Right atrium auricular region (tissue), 2 donors: Measurements from ENCODE around the gene CDSN. TPM values are rescaled to one million over a fixed set of nuclear protein-coding genes. Genes with fewer than 3 reads are reported as not detected.

ENCODE experiments used
- DNase-seq: peaks from one replicate; pipeline ENCODE4 v3.0.0-alpha.2; 2019; ENCODE audit warnings: low spot score
- H3K27ac ChIP-seq, 2 donors: fragments of 200-600 bp; sonication (generic); 1 replicate in 1 of 2; 2 replicates in 1 of 2; pipeline ENCODE4 v1.5.1; 2016 to 2019
- H3K27me3 ChIP-seq, 2 donors: fragments of 200-600 bp; sonication (generic); one replicate each; pipeline versions ENCODE4 v1.5.1 to v1.6.0; 2017 to 2019
- H3K36me3 ChIP-seq: fragments of 200-600 bp; sonication (generic); one replicate; pipeline ENCODE4 v1.5.1; 2016
- H3K4me1 ChIP-seq, 2 donors: fragments of 200-600 bp; sonication (generic); one replicate each; pipeline versions ENCODE4 v1.5.1 to v1.6.0; 2017 to 2019
- H3K4me3 ChIP-seq, 2 donors: fragments of 200-600 bp; sonication (generic); 1 replicate in 1 of 2; 2 replicates in 1 of 2; pipeline ENCODE4 v1.5.1; 2017 to 2019; ENCODE audit warnings: mild to moderate bottlenecking in 1 of 2, moderate library complexity in 1 of 2
- H3K9me3 ChIP-seq, 2 donors: fragments of 200-600 bp; sonication (generic); one replicate each; pipeline ENCODE4 v1.5.1; 2019
- total RNA-seq, 2 donors: library from RNA; depleted of rRNA; stranded (reverse); fragments of >200 nt; gene quantifications; one replicate each; pipeline ENCODE4 v1.1.0, GENCODE V29; 2016
- TF ChIP-seq, protein P1 (sequence below), 2 donors: fragments of 200-600 bp; sonication (generic); IDR thresholded peaks; one replicate each; pipeline ENCODE4 v1.5.1; 2019; ENCODE audit warnings: antibody characterized with exemption in 2 of 2

The CDSN gene
- total RNA-seq, 2 donors from 2014 or later: not detected

DNA sequence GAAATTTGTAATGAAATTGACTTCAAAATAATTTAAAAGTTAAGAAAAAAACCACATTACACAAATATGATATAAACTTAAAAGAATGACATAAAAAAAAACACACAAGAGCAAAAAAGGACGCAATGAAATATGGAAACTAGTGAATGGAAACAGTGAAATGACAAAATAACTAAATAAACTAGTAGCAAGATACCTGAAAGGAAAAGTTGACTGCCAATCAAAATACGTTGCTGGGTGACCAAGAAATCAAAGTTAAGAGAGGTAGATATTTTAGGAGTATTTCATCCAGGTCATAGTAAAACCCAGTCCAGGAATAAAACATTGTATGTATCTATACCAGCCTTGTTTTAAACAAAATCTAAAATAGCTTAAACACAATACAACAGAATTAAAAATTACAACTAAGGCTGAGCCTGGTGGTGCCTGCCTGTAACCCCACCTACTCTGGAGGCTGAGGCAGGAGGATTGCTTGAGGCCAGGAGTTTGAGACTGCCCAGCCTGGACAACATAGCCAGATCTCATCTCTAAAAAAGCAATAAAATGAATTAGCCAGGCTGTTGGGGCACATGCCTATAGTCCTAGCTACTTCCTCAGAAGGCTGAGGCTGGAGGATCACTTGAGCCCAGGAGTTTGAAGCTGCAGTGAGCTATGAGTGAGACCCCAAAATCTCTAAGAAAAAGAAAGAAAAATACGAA is 29.8 kb downstream of the CDSN start:
- TF ChIP-seq, protein P1, sequence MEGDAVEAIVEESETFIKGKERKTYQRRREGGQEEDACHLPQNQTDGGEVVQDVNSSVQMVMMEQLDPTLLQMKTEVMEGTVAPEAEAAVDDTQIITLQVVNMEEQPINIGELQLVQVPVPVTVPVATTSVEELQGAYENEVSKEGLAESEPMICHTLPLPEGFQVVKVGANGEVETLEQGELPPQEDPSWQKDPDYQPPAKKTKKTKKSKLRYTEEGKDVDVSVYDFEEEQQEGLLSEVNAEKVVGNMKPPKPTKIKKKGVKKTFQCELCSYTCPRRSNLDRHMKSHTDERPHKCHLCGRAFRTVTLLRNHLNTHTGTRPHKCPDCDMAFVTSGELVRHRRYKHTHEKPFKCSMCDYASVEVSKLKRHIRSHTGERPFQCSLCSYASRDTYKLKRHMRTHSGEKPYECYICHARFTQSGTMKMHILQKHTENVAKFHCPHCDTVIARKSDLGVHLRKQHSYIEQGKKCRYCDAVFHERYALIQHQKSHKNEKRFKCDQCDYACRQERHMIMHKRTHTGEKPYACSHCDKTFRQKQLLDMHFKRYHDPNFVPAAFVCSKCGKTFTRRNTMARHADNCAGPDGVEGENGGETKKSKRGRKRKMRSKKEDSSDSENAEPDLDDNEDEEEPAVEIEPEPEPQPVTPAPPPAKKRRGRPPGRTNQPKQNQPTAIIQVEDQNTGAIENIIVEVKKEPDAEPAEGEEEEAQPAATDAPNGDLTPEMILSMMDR (IDR thresholded peaks at IDR 0.05): no peak
- no peak overlapping the region for H3K4me3 ChIP-seq
- DNase-seq: no peak
- no peaks in the 10 kb centered on the region for H3K36me3 ChIP-seq
- no peaks in the 10 kb centered on the region for H3K27me3 ChIP-seq
- H3K9me3 ChIP-seq: no peaks in the 10 kb centered on the region
- H3K4me1 ChIP-seq: peaks cover 0 to 22% of the 10 kb centered on the region in 2 donors
- no peak overlapping the region for H3K27ac ChIP-seq

DNA sequence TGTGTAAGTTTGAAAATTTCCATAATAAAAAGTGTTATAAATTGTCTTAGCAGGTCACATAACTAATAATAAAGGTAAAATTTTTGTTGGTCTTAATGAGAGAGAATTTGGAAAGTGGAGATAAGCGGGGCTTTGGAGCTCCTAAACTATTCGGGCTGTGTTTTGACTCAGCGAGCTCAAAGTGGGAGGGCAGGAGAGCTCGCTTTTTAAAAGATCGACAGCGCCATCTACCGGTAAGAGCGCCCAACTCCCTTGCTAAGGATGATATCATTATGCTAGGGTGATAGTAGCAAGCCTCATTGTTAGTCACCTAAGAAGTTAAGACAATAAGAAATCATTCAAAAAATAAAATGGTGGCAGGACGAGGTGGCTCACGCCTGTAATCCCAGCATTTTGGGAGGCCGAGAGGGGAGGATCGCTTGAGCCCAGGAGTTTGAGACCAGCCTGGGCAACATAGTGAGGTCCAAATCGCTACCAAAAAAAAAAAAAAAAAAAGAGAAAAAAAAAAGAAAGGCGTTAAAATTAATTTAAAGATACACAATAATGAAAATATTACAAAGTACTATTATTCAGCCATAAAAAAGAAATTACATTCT is 32.7 kb downstream of the CDSN start:
- Histone ChIP-seq H3K4me1 (peaks cover 0 to 10% of the 10 kb centered on the region in 2 donors), H3K27ac (no peak overlapping the region), H3K27me3 (no peaks in the 10 kb centered on the region), H3K9me3 (no peaks in the 10 kb centered on the region), H3K4me3 (no peak overlapping the region), H3K36me3 (no peaks in the 10 kb centered on the region)
- TF ChIP-seq, protein P1 (IDR thresholded peaks at IDR 0.05): peak; percentile 53 to 84
- peak; percentile 87 for DNase-seq

DNA sequence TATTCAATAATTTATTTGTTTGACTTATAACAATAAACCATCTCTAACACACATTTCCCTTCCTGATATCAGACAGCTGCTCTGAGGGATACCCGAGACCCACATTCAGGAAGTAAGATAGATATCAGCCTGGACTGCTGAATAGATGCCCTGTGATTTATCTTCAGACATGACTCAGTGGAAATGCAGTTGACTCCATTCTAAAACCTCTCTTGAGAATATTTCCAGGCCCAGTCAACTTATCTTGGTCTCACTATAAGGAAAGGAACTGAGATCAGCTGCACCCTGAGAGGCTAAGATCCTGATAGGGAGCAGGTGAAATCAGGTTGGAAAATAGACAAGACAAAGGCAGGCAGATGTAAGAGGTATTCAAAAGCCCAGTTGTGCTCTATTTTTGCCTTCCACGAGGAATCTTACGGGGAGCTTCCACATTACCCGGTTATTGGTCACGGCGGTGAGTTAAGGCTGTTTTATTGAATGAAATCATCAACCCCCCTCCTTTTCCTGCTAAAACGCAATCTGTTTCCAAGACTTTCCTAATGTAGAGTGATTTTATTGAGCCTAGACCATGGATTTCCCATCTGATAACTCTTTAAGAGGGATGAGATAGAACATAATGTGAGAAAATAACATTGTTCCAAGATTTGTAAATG is 33.3 kb downstream of the CDSN start:
- TF ChIP-seq, protein P1 (IDR thresholded peaks at IDR 0.05): no peak
- H3K9me3 ChIP-seq: no peaks in the 10 kb centered on the region
- DNase-seq: no peak
- H3K27me3 ChIP-seq: no peaks in the 10 kb centered on the region
- no peak overlapping the region for H3K4me3 ChIP-seq
- no peaks in the 10 kb centered on the region for H3K36me3 ChIP-seq
- no peak overlapping the region for H3K27ac ChIP-seq
- peaks cover 0 to 10% of the 10 kb centered on the region in 2 donors for H3K4me1 ChIP-seq

DNA sequence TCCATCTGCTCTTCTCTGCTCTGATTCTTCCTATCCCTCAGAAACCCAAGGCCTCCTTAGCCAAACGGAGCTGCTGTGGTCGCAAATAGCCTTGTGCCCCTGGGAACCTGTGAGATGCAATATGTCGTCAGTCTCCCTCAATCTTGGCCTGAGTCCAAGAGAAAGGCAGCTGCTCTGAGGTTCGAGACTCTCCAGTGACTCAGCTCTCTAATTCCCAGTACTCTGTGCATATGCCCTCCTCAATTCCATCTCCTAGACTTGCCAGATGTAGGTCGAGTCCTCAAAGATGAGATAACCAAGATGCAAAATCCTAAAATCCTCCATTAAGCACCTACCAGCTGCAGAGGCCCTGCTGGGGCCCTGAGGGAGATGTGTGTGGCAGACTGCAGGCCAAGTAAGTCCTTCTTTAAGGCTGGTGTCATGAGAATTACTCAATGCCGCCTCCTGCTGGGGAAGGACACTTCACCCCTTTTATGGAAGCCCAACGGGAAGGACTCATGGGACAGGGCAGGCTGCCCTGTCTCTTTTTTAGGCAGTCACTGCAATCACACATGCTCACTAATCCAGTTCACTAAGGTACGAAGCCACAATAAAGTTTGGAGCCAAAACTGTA is 36.4 kb downstream of the CDSN start:
- Histone ChIP-seq H3K4me1 (peaks cover 0 to 18% of the 10 kb centered on the region in 2 donors), H3K4me3 (no peak overlapping the region), H3K9me3 (no peaks in the 10 kb centered on the region), H3K27me3 (no peaks in the 10 kb centered on the region), H3K27ac (no peak overlapping the region), H3K36me3 (no peaks in the 10 kb centered on the region)
- TF ChIP-seq, protein P1 (IDR thresholded peaks at IDR 0.05): no peak
- DNase-seq: no peak

DNA sequence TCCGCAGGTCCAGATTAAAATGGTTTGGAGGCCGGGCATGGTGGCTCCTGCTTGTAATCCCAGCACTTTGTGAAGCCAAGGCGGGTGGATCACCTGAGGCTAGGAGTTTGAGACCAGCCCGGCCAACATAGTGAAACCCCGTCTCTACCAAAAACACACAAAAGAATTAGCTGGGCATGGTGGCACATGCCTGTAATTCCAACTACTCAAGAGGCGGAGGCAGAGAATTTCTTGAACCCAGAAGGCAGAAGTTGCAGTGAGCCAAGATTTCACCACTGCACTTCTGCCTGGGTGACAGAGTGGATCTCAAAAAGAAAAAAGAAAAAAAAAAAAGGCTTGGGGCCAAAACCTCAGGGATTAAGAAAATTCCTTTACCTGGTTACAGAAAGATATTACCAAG is 38.4 kb downstream of the CDSN start:
- Histone ChIP-seq H3K4me1 (peaks cover 0 to 13% of the 10 kb centered on the region in 2 donors), H3K4me3 (no peak overlapping the region), H3K27me3 (no peaks in the 10 kb centered on the region), H3K36me3 (no peaks in the 10 kb centered on the region), H3K27ac (no peak overlapping the region), H3K9me3 (no peaks in the 10 kb centered on the region)
- TF ChIP-seq, protein P1 (IDR thresholded peaks at IDR 0.05): no peak
- no peak for DNase-seq
